Kidney capillary endothelial cell (primary cell): ENCODE data around the gene RGS21.

Experiments used
- DNase-seq: peaks from one replicate; pipeline ENCODE4 v3.0.0-alpha.2; 2018; ENCODE audit warnings: low spot score

RGS21 gene

DNA sequence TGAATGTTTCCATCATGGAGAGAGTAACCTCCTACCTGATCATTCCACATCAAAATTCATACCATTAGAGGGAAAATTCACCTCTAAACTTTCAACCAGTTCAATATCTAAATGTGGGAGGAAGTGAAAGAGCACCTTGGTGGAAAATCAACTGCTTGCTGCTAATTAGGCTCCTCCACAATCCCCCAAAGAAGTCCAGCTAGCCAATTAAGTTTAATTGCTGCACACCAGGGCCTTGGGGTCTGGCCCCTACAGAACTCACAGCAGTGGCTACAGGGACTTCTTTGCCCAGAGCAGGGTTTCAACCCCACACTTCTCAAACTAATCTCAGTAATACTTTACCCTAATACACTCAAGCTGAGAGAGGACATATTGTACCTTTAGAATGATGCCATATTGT lies 62.1 kb downstream of the RGS21 start:
- no peak for DNase-seq

DNA sequence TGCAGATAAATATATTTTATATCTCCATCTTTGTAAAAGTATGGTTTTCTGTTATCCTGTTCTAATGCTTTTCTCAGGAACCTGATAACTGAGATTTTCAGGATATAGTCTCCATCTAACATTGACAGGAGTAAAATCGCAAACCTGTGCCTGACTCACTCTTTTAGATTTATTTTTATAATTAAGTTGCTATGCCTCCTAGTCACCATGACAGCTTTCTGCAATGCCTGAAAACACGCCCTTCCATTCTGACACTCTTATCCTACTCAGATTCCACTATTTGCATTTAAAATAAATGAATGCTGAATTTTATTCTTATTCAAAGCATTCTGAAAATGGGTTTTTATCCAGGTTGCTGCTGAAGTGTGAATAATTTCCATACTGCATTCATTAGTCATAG lies 62.8 kb downstream of the RGS21 start:
- no peak for DNase-seq

DNA sequence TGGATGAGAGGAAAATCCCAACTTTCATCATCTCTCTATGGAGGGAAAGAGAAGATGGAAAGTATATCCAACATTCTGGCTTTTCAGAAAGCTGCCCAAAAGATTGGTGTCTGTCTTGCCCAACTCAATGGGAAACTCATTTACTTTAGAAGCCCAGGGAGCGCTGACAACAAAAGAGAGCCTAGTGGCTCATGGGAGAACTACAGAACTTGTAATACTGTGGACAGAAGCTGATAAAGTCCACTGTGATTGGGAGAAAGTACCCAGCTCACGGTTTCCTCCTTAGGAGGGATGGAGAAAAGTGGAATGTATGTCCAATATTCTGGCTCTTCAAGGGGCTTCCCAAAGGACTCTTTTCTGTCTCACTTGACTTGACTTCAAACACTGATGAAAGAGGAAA lies 66.0 kb downstream of the RGS21 start:
- DNase-seq = no peak

DNA sequence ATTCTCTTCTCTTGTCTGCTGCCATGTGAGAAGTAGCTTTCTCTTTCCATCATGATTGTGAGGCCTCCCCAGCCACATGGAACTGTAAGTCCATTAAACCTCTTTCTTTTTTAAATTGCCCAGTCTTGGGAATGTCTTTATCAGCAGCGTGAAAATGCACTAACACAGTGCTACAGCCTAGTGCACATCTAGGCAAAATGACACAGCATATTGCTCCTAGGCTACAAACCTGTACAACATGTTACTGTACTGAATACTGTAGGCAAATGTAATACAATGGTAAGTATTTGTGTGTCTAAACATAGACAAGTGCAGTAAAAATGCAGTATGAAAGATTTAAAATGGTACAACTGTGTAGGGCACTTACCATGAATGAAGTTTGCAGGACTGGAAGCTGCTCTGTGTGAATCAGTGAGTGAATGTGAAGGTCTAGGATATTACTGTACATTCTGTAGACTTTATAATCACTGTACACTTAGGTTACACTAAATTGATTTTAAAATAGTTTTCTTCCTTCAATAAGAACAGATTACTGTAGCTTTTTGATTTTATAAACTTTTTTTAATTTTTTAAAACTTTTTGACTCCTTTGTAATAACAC lies 69.4 kb downstream of the RGS21 start:
- DNase-seq = no peak

DNA sequence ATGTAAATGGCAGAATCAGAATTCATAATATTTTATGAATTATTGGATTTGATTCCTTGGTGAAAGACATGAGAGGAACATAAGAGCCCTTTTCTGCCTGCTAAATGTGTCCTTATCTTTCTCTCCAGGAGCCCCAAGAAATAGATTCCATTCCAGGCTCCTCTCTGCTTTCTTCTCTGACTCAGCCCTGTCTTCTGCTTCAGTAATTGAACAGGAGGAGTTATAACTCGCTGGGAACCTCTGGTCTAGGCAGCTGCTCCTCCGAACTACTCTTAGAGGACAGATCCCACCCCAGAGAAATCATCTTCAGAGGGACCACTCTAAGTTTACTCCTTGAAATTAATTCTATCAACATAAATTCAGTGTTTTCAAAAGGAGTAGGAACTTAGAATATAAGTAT lies 78.4 kb downstream of the RGS21 start:
- DNase-seq = no peak

DNA sequence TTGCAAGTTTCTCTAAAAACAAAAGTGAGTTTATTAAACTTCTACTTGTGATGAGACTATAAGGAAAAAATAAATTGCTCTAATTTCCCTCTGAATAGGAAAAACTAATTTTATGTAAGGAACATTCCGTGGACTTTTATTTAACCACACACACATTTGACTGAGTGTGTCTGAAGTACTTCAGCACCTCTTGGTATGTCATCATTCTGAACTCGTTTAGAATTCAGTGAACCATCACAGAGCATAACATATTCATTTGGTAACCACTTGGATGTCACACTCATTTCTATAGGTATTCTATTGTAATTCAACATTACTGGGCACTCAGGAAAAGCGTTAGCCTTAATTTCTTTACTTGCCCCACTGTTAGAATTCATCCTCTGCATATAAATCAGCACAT lies 79.1 kb downstream of the RGS21 start:
- DNase-seq = no peak

DNA sequence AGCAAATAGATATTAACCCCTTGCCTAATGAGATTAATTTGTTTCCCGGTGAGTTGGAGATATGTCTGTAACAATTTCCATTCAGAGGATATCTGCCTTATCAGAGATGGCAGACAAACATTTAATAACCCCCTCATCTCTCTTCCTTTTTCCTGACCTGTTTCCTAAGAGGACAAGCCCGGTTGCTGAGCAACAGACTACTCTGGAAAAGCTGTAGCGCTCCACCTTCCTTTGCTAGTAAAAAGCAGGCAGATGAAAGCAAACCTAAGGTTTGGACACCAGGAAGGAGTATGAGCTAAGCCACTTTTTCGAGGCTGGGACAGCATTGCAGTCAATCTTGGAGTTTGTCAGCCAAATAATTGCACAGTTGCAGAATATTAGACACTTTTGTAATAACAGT lies 82.4 kb downstream of the RGS21 start:
- DNase-seq = no peak

DNA sequence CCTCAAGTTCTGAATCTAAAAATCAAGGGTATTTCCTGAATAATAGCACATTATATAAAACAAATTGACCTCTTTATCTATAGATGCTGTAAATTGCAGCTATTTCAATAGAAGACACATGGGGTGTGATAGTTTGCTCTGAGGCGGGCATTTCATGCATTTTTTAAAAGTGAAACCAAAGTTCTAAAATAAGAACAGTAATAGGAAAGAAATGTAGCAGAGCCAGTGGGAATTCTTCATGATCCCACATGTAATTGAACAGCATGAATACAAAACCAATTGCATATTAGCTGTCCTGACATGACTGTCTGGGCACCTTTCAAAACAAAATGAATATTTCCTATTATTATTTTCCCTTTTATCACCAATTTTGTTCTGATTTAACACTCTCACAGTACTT lies 85.0 kb downstream of the RGS21 start:
- no peak for DNase-seq

DNA sequence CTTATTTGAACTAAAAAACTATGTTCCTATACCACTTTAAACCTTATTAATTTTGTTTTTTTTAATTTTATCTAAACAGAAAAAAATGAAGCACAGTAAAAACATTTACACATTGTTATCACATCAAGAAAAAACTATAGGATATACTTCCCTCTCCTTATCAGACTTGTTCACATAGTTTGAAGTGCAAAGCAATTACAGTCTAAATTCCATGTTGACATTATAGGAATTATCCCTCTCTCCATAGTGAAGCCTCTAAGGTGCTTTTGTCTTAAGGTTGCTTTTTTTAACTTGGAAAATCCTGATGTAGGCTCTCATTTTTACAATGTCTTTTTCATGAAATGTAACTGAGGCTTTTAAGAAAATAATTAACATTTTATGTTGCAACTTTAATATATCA lies 85.8 kb downstream of the RGS21 start:
- no peak for DNase-seq

DNA sequence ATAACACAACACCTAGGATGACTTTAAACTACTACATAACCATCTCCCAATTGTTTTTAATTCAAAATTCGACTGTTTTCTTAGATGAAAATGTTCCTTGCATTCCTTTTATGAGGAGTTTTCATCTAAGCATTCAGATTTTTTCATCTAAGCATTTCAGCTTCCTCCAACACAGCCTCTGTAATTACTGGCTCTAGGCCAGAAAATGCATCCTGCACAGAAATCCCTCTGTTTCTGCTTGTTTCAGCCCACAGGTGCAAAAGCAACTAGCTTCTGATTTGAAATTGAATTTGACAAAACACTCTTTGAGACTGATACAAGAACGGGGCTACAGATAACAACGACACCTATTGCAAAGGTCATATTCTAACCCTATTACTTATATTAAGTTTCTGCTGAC lies 90.4 kb downstream of the RGS21 start:
- DNase-seq = no peak
